ENCODE results near the gene FHOD3.

FHOD3 gene

DNA sequence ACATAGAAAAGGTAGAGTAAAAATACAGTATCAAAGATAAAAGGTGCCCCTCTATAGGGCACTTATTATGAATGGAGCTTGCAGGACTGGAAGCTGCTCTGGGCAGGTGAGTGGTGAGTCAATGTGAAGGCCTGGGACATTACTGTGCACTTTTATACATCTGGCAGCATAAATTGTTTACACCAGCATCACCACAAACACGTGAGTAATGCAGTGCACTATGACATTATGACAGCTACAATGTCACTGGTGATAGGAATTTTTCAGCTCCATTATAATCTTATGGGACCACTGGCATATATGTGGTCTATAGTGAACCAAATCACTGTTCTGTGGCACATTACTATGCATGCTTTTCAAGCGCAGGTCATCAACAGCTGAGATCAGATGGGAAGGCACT, 483.2 kb downstream of the FHOD3 start:
- Histone ChIP-seq H3K27me3 (ENCODE audit: control insufficient read depth, insufficient read depth, low read length) (no peaks in the 10 kb centered on the region), H3K9ac (ENCODE audit: low read length) (no peak overlapping the region), H3K36me3 (ENCODE audit: control insufficient read depth, low read depth, low read length) (peaks cover 3% of the 10 kb centered on the region), H3K4me1 (ENCODE audit: control insufficient read depth, low read depth, low read length) (no peaks in the 10 kb centered on the region), H3K9me3 (ENCODE audit: control insufficient read depth, low read depth, low read length) (no peaks in the 10 kb centered on the region), H3K27ac (ENCODE audit: low read length) (no peak overlapping the region), H3K4me3 (ENCODE audit: low read length) (no peak overlapping the region)

DNA sequence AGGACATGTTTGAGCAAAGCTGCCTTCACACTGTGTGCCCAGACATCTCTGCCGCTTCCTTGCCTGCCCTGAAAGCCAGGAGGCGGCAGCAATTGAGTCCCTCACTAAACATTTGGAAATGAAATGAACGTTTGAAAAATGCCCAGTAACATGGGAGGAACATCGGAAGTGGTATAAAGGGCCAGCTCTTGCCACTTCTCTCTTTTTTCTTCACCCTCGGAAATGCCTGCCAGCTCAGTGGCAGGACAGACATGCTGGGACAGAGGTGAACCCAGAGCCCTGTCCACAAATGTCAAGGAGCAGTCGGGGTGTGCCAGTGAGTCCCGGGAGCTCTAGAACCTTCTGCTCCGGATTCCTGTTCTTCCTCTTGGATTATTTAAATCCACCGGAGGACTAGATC, 485.2 kb downstream of the FHOD3 start:
- no peaks in the 10 kb centered on the region for H3K9me3 ChIP-seq (ENCODE audit: control insufficient read depth, low read depth, low read length)
- no peak overlapping the region for H3K4me3 ChIP-seq (ENCODE audit: low read length)
- H3K27me3 ChIP-seq (ENCODE audit: control insufficient read depth, insufficient read depth, low read length): no peaks in the 10 kb centered on the region
- H3K4me1 ChIP-seq (ENCODE audit: control insufficient read depth, low read depth, low read length): no peaks in the 10 kb centered on the region
- H3K27ac ChIP-seq (ENCODE audit: low read length): no peak overlapping the region
- H3K36me3 ChIP-seq (ENCODE audit: control insufficient read depth, low read depth, low read length): peaks cover 3% of the 10 kb centered on the region
- H3K9ac ChIP-seq (ENCODE audit: low read length): no peak overlapping the region

DNA sequence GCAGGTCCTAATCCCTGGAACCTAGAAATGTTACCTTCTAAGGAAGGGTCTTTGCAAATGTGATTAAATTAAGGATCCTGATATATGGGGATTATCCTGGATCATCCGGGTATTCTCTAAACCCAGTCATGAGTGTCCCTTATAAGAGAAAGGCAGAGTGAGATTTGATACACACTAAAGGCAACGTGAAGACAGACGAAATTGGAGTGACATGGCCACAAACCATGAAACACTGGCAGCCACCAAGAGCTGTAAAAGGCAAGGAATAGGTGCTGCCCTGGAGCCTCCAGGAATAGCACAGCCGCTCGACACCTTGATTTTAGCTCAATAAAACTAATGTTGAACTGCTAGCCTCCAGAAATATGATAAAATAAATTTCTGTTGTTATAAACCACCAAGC, 486.3 kb downstream of the FHOD3 start:
- H3K36me3 ChIP-seq (ENCODE audit: control insufficient read depth, low read depth, low read length): peaks cover 3% of the 10 kb centered on the region
- no peak overlapping the region for H3K9ac ChIP-seq (ENCODE audit: low read length)
- no peak overlapping the region for H3K4me3 ChIP-seq (ENCODE audit: low read length)
- H3K4me1 ChIP-seq (ENCODE audit: control insufficient read depth, low read depth, low read length): no peaks in the 10 kb centered on the region
- H3K9me3 ChIP-seq (ENCODE audit: control insufficient read depth, low read depth, low read length): no peaks in the 10 kb centered on the region
- no peak overlapping the region for H3K27ac ChIP-seq (ENCODE audit: low read length)
- H3K27me3 ChIP-seq (ENCODE audit: control insufficient read depth, insufficient read depth, low read length): no peaks in the 10 kb centered on the region

DNA sequence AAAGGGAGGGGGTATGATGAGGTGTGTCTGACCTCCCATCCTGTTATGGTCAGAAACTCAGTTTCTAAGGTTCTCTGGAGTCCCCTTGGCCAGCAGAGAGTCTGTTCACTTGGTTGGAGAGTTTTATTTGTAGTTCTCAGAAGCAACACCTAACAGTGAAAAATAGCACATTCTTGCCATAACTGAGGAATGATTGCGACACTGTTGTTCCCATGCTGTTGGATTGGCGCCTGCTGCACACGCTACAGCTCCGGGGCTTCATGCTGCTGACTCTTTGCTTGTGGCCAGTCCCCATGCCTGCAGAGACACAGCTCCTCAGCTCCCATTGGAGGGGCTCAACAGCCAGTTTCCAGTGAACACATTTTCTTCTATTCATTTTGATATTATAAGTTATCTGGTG, 489.2 kb downstream of the FHOD3 start:
- Histone ChIP-seq H3K27ac (ENCODE audit: low read length) (no peak overlapping the region), H3K27me3 (ENCODE audit: control insufficient read depth, insufficient read depth, low read length) (no peaks in the 10 kb centered on the region), H3K36me3 (ENCODE audit: control insufficient read depth, low read depth, low read length) (peaks cover 4% of the 10 kb centered on the region), H3K9ac (ENCODE audit: low read length) (no peak overlapping the region), H3K4me3 (ENCODE audit: low read length) (no peak overlapping the region), H3K9me3 (ENCODE audit: control insufficient read depth, low read depth, low read length) (no peaks in the 10 kb centered on the region), H3K4me1 (ENCODE audit: control insufficient read depth, low read depth, low read length) (no peaks in the 10 kb centered on the region)

DNA sequence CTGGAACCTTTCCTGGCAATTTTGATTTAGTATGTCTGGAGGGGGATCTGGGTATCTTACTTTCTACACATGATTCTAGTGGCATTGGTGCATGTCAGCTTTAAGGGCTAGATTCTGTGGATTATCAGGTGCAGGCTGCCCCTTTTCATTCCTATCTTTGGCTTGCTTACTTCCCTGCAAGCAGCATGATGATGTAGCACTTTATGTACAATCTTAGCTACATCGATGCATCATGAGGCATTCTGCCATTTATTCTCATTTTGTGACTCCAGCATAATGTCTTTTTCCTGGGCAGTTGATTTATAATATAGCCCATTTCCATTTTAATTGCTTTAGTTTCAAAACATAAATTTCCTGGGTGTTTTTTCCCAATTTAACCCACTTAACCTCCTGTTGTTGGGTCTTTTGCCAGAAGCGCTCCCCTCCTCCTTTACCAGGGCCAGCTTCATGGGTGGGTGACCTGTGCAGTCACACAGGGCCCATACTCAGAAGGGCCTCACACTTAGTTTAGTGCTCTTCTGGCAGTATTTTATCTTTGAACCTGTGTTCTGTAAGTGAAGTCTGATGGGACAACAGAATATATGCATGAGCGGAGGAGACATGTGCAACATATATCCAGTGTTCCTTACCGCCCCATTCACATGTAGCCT, 495.2 kb downstream of the FHOD3 start:
- H3K27ac ChIP-seq (ENCODE audit: low read length): no peak overlapping the region
- peaks cover 35% of the 10 kb centered on the region for H3K36me3 ChIP-seq (ENCODE audit: control insufficient read depth, low read depth, low read length)
- H3K9ac ChIP-seq (ENCODE audit: low read length): no peak overlapping the region
- H3K4me1 ChIP-seq (ENCODE audit: control insufficient read depth, low read depth, low read length): no peaks in the 10 kb centered on the region
- H3K9me3 ChIP-seq (ENCODE audit: control insufficient read depth, low read depth, low read length): no peaks in the 10 kb centered on the region
- no peaks in the 10 kb centered on the region for H3K27me3 ChIP-seq (ENCODE audit: control insufficient read depth, insufficient read depth, low read length)
- H3K4me3 ChIP-seq (ENCODE audit: low read length): no peak overlapping the region

DNA sequence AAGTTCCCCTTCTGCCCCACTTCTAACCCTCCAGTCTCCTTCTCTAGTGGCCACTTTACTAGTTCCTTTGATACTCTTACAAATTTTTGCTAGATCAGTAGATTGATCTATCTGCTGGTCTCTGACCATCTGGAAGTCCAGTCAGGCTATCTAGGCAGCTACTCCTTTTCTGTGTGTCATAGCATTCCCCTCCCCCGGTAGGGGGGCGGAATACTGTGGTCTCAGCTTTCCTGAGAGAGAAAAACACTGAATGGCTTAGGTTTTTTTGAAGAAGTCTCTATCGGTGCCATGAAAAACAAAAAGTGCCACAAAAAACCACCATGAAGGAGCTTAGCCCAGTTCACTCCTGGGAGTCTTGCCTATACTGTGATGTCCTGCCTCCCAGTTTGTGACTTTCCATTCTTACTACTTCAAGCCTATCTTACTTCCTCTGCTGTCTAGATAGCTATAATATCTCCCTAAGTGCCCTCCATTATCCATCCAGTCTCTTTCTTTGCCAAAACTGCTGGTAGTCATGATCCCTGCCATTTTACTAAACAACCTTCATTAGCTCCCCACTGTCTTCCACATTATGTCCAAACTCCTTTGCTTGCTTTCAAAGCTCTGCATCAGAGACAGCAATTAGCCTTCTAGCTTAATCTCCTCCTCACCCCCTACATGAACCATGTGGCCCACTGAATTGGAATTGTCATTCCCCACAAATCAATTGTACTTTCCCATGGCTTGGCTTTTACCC, 501.4 kb downstream of the FHOD3 start:
- H3K4me1 ChIP-seq (ENCODE audit: control insufficient read depth, low read depth, low read length): no peaks in the 10 kb centered on the region
- H3K9me3 ChIP-seq (ENCODE audit: control insufficient read depth, low read depth, low read length): no peaks in the 10 kb centered on the region
- no peak overlapping the region for H3K4me3 ChIP-seq (ENCODE audit: low read length)
- H3K9ac ChIP-seq (ENCODE audit: low read length): no peak overlapping the region
- H3K27ac ChIP-seq (ENCODE audit: low read length): no peak overlapping the region
- H3K36me3 ChIP-seq (ENCODE audit: control insufficient read depth, low read depth, low read length): peaks cover 55% of the 10 kb centered on the region
- no peaks in the 10 kb centered on the region for H3K27me3 ChIP-seq (ENCODE audit: control insufficient read depth, insufficient read depth, low read length)

DNA sequence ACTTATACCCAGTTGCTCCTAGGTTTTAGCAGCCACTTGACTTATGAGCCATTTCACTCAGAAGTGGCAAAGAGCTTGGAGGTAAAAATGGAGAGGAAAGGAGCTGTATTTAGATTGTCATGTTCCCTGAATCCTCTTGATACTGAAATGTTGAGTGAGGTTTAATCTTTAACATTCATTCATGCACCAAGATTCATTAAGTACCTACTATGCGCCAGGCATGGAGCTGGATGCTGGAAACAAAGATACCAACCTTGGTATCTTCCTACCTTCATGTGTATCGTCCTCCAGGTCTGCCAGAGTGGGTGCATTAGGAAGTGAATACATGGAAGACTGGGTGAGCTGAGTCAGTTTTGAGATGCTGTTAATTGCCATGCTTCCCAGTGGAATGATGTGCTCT, 507.6 kb downstream of the FHOD3 start:
- Histone ChIP-seq H3K27me3 (ENCODE audit: control insufficient read depth, insufficient read depth, low read length) (no peaks in the 10 kb centered on the region), H3K36me3 (ENCODE audit: control insufficient read depth, low read depth, low read length) (peaks cover 56% of the 10 kb centered on the region), H3K9me3 (ENCODE audit: control insufficient read depth, low read depth, low read length) (no peaks in the 10 kb centered on the region), H3K27ac (ENCODE audit: low read length) (no peak overlapping the region), H3K9ac (ENCODE audit: low read length) (no peak overlapping the region), H3K4me1 (ENCODE audit: control insufficient read depth, low read depth, low read length) (no peaks in the 10 kb centered on the region), H3K4me3 (ENCODE audit: low read length) (no peak overlapping the region)

DNA sequence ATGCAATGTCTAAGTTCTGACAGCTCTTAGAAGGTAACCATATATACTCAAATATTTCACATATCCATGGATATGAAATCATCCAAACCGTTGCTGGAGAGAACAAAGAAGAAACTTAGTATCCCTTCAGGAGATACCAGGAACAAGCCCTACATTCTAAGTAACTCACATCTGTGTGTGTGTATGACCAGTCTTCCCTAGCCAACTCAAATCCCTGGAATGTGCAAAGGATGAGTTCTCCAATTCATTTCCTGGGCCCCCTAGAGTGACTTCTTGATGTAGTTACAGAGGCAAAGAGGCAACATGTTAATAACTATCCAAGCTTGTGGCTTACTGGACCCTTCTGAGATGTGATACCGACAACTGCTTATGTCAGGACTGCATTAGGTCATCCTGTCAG, 511.2 kb downstream of the FHOD3 start:
- H3K9me3 ChIP-seq (ENCODE audit: control insufficient read depth, low read depth, low read length): no peaks in the 10 kb centered on the region
- H3K9ac ChIP-seq (ENCODE audit: low read length): no peak overlapping the region
- no peak overlapping the region for H3K4me3 ChIP-seq (ENCODE audit: low read length)
- H3K27ac ChIP-seq (ENCODE audit: low read length): no peak overlapping the region
- no peaks in the 10 kb centered on the region for H3K4me1 ChIP-seq (ENCODE audit: control insufficient read depth, low read depth, low read length)
- H3K36me3 ChIP-seq (ENCODE audit: control insufficient read depth, low read depth, low read length): peaks cover 40% of the 10 kb centered on the region
- H3K27me3 ChIP-seq (ENCODE audit: control insufficient read depth, insufficient read depth, low read length): no peaks in the 10 kb centered on the region

DNA sequence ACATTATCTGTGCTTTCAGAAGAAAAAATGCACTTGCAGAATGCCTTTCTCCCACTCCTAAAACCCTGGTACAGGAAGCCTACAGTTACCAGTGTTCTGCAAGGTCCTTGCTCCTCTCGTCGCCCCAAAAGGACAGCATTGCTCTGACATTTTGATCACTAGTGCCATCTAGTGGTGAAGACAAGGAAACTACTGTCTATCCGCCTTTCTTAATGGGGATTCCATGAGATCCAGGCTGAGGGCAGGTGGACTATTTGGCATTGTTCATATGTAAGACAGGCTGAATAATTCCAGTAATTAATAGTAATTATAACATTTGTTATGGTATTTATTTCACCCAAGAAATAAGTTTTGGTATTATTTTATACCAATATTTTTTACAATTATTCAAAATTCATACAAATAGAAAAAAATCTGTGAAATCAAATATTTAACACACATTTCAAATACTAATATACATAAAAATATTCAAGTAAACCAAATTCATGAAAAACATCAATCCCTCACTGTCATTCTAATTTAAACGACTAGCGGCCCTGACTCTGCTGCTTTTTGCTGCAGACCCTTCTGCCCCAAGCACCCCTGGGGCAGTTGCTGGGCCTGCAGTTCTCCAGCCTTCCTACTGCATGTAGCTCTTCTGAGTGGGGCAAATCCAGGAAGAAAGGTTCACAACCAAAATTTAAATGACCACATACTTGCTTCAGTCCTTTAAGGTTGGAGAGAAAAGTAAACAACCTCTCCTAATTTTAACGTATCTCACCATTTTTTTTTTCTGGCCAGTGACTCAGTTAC, 512.3 kb downstream of the FHOD3 start:
- no peak overlapping the region for H3K9ac ChIP-seq (ENCODE audit: low read length)
- no peak overlapping the region for H3K27ac ChIP-seq (ENCODE audit: low read length)
- H3K9me3 ChIP-seq (ENCODE audit: control insufficient read depth, low read depth, low read length): no peaks in the 10 kb centered on the region
- peaks cover 34% of the 10 kb centered on the region for H3K36me3 ChIP-seq (ENCODE audit: control insufficient read depth, low read depth, low read length)
- no peak overlapping the region for H3K4me3 ChIP-seq (ENCODE audit: low read length)
- H3K4me1 ChIP-seq (ENCODE audit: control insufficient read depth, low read depth, low read length): no peaks in the 10 kb centered on the region
- H3K27me3 ChIP-seq (ENCODE audit: control insufficient read depth, insufficient read depth, low read length): no peaks in the 10 kb centered on the region

DNA sequence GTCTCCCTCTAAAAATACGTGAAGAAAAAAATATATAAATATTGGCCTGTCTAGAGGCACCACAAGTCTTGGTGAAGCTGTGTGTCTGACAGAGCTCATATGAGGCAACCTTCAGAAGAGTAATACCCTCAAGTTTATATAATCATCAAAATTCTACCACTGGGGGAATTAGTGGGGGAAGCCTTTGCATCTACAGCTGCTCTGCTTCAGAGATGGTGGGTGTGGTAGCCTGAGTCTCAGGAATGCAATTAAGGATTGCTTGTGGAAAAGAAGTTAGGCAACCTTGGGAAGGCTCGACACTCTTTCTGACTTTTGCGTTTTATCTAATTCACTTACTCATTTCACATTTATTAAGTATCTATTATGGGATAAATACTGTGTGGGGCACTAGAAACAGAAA, 513.9 kb downstream of the FHOD3 start:
- Histone ChIP-seq H3K9ac (ENCODE audit: low read length) (no peak overlapping the region), H3K4me1 (ENCODE audit: control insufficient read depth, low read depth, low read length) (no peaks in the 10 kb centered on the region), H3K27me3 (ENCODE audit: control insufficient read depth, insufficient read depth, low read length) (no peaks in the 10 kb centered on the region), H3K4me3 (ENCODE audit: low read length) (no peak overlapping the region), H3K9me3 (ENCODE audit: control insufficient read depth, low read depth, low read length) (no peaks in the 10 kb centered on the region), H3K27ac (ENCODE audit: low read length) (no peak overlapping the region), H3K36me3 (ENCODE audit: control insufficient read depth, low read depth, low read length) (peaks cover 22% of the 10 kb centered on the region)

DNA sequence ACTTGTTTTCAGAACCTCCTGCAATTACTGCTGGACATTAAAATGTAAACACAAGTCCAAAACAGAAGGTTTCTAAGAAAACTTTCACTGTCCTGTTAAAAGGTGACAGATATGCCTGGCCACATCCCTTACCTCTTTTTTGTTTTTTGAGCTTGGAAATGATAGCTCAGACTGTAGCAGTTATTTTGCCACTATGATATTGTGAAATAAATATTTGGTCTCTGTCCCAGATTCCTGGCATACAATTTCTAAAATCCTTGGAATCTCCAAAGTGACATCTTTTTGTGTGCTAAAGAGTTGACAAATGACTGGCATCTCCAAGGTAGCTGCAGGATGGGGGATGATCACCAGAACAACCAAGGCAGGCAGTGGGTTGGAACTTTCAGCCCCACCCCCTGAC, 514.4 kb downstream of the FHOD3 start:
- Histone ChIP-seq H3K4me1 (ENCODE audit: control insufficient read depth, low read depth, low read length) (no peaks in the 10 kb centered on the region), H3K27ac (ENCODE audit: low read length) (no peak overlapping the region), H3K9ac (ENCODE audit: low read length) (no peak overlapping the region), H3K27me3 (ENCODE audit: control insufficient read depth, insufficient read depth, low read length) (no peaks in the 10 kb centered on the region), H3K9me3 (ENCODE audit: control insufficient read depth, low read depth, low read length) (no peaks in the 10 kb centered on the region), H3K36me3 (ENCODE audit: control insufficient read depth, low read depth, low read length) (peaks cover 23% of the 10 kb centered on the region), H3K4me3 (ENCODE audit: low read length) (no peak overlapping the region)

All from iPS-18a (cell line).